Spinal cord (tissue), 10 donors: Measurements from ENCODE around the gene LRRC4C. TPM values are rescaled to one million over a fixed set of nuclear protein-coding genes. Genes with fewer than 3 reads are reported as not detected.

Experiments used
- DNase-seq, 6 donors: peaks; one replicate each; pipeline versions ENCODE4 v3.0.0 to v3.0.0-alpha.2; 2013 to 2015; ENCODE audit warnings: low spot score in 6 of 6, low read depth in 4 of 6
- H3K27ac ChIP-seq: one replicate; pipeline ENCODE4 v1.5.1; 2013; ENCODE audit warnings: low read depth, low read length, control low read depth
- H3K27me3 ChIP-seq: one replicate; pipeline ENCODE4 v1.6.1; 2013; ENCODE audit warnings: low read length; ENCODE audit not compliant: control insufficient read depth, insufficient read depth
- H3K36me3 ChIP-seq: one replicate; pipeline ENCODE4 v1.6.1; 2013; ENCODE audit warnings: low read length; ENCODE audit not compliant: control insufficient read depth, insufficient read depth
- H3K4me1 ChIP-seq: one replicate; pipeline ENCODE4 v1.6.1; 2013; ENCODE audit warnings: low read length; ENCODE audit not compliant: control insufficient read depth, insufficient read depth
- H3K4me3 ChIP-seq: one replicate; pipeline ENCODE4 v1.5.1; 2013; ENCODE audit warnings: low read depth, low read length, control low read depth
- H3K9me3 ChIP-seq: one replicate; pipeline ENCODE4 v1.6.1; 2013; ENCODE audit warnings: low read length; ENCODE audit not compliant: control insufficient read depth, insufficient read depth
- WGBS: methylation state at CpG from one replicate; pipeline ENCODE4 v1.1.5; 2013; ENCODE audit warnings: missing lambda C conversion rate; ENCODE audit not compliant: insufficient coverage; 5-methylcytosine and 5-hydroxymethylcytosine counted together
- polyA plus RNA-seq, 2 donors: library from polyadenylated mRNA; unstranded; fragments of 120-200 nt; gene quantifications; one replicate each; pipeline ENCODE4 v1.2.1, GENCODE V29; 2013; ENCODE audit not compliant: insufficient read length in 2 of 2
- total RNA-seq, 2 donors: library from RNA; depleted of rRNA in 1 of 2; stranded (reverse); fragments of 120-200 nt in 1 of 2; fragments of >200 nt in 1 of 2; gene quantifications; one replicate each; pipeline versions ENCODE4 v1.2.3 to v1.2.4, GENCODE V29; 2013 to 2014
- donor health status: healthy.

Gene LRRC4C
- total and polyA plus RNA-seq, 4 donors: 25.6 to 54.9 (median 39.0) TPM

GRCh38 chr11:40421208-40421981 is 1038.1 kb downstream of the LRRC4C start:
- Histone ChIP-seq H3K27ac (no peak overlapping the region), H3K27me3 (no peaks in the 10 kb centered on the region), H3K4me1 (no peaks in the 10 kb centered on the region), H3K4me3 (no peak overlapping the region), H3K9me3 (peaks cover 3% of the 10 kb centered on the region), H3K36me3 (no peaks in the 10 kb centered on the region)
- DNase-seq: peak in 3 of 6 donors; percentile 6 to 69 (median 23)
- WGBS: 37% methylated on average over 2 of the region's 6 CpGs

- Histone ChIP-seq H3K27ac (no peak overlapping the region), H3K4me3 (no peak overlapping the region), H3K27me3 (no peaks in the 10 kb centered on the region), H3K9me3 (peaks cover 3% of the 10 kb centered on the region), H3K36me3 (no peaks in the 10 kb centered on the region), H3K4me1 (no peaks in the 10 kb centered on the region)
- DNase-seq: no peak
- no CpG with 5 or more reads among the region's 3 CpGs for WGBS
These were observed 1041.8 kb downstream of the LRRC4C start for GRCh38 chr11:40417627-40418026.

GRCh38 chr11:40407355-40407754 is 1052.1 kb downstream of the LRRC4C start:
- Histone ChIP-seq H3K4me1 (no peaks in the 10 kb centered on the region), H3K36me3 (no peaks in the 10 kb centered on the region), H3K27ac (no peak overlapping the region), H3K4me3 (no peak overlapping the region), H3K9me3 (no peaks in the 10 kb centered on the region), H3K27me3 (no peaks in the 10 kb centered on the region)
- no peak for DNase-seq
- no CpG with 5 or more reads among the region's 1 CpG for WGBS

GRCh38 chr11:40405614-40406013 is 1053.8 kb downstream of the LRRC4C start:
- WGBS: no CpG with 5 or more reads among the region's 1 CpG
- no peaks in the 10 kb centered on the region for H3K4me1 ChIP-seq
- DNase-seq: no peak
- H3K27ac ChIP-seq: no peak overlapping the region
- no peaks in the 10 kb centered on the region for H3K36me3 ChIP-seq
- no peak overlapping the region for H3K4me3 ChIP-seq
- H3K27me3 ChIP-seq: no peaks in the 10 kb centered on the region
- no peaks in the 10 kb centered on the region for H3K9me3 ChIP-seq

GRCh38 chr11:40403321-40403720 is 1056.1 kb downstream of the LRRC4C start:
- no CpG with 5 or more reads among the region's 1 CpG for WGBS
- no peak for DNase-seq
- no peak overlapping the region for H3K4me3 ChIP-seq
- H3K4me1 ChIP-seq: no peaks in the 10 kb centered on the region
- H3K9me3 ChIP-seq: no peaks in the 10 kb centered on the region
- H3K36me3 ChIP-seq: no peaks in the 10 kb centered on the region
- H3K27me3 ChIP-seq: no peaks in the 10 kb centered on the region
- H3K27ac ChIP-seq: no peak overlapping the region

- H3K27me3 ChIP-seq: no peaks in the 10 kb centered on the region
- 83% methylated on average over 1 of the region's 4 CpGs for WGBS
- DNase-seq: no peak
These were observed 1058.2 kb downstream of the LRRC4C start for GRCh38 chr11:40401132-40401853.

GRCh38 chr11:40397141-40397540 is 1062.3 kb downstream of the LRRC4C start:
- Histone ChIP-seq H3K9me3 (no peaks in the 10 kb centered on the region), H3K36me3 (no peaks in the 10 kb centered on the region), H3K4me3 (no peak overlapping the region), H3K4me1 (no peaks in the 10 kb centered on the region), H3K27me3 (no peaks in the 10 kb centered on the region), H3K27ac (no peak overlapping the region)
- no CpG with 5 or more reads among the region's 3 CpGs for WGBS
- DNase-seq: no peak

More at GRCh38 chr11:40401132-40401853, 1058.2 kb downstream of the LRRC4C start:
- Histone ChIP-seq H3K9me3 (no peaks in the 10 kb centered on the region), H3K27ac (no peak overlapping the region), H3K4me1 (no peaks in the 10 kb centered on the region), H3K36me3 (no peaks in the 10 kb centered on the region), H3K4me3 (no peak overlapping the region)

- Histone ChIP-seq H3K36me3 (no peaks in the 10 kb centered on the region), H3K4me3 (no peak overlapping the region), H3K9me3 (no peaks in the 10 kb centered on the region), H3K27me3 (no peaks in the 10 kb centered on the region), H3K4me1 (no peaks in the 10 kb centered on the region), H3K27ac (no peak overlapping the region)
- DNase-seq: no peak
- 50% methylated on average over 1 of the region's 3 CpGs for WGBS
These were observed 1065.9 kb downstream of the LRRC4C start for GRCh38 chr11:40393511-40393910.

- no CpG with 5 or more reads among the region's 3 CpGs for WGBS
- DNase-seq: no peak
- H3K27ac ChIP-seq: no peak overlapping the region
These were observed 1067.8 kb downstream of the LRRC4C start for GRCh38 chr11:40391679-40392078.

More at GRCh38 chr11:40391679-40392078, 1067.8 kb downstream of the LRRC4C start:
- H3K4me3 ChIP-seq: no peak overlapping the region
- no peaks in the 10 kb centered on the region for H3K4me1 ChIP-seq
- no peaks in the 10 kb centered on the region for H3K36me3 ChIP-seq
- no peaks in the 10 kb centered on the region for H3K9me3 ChIP-seq
- H3K27me3 ChIP-seq: no peaks in the 10 kb centered on the region
